Astrocyte (in vitro differentiated cells and primary cell): Measurements from ENCODE around the gene MRPL36. TPM values are rescaled to one million over a fixed set of nuclear protein-coding genes. Genes with fewer than 3 reads are reported as not detected.

Experiments
- DNase-seq: peaks from one replicate; pipeline ENCODE4 v3.0.0-alpha.2; 2010; ENCODE audit warnings: low read depth
- FAIRE-seq: peaks from 2 replicates; lab custom pipeline; 2011; peaks lifted over from hg19 to GRCh38; lab: Jason Lieb, UNC
- H2AFZ ChIP-seq: 2 replicates; pipeline ENCODE4 v1.6.0; 2012; ENCODE audit warnings: low read depth, low read length, inconsistent platforms
- H3K27ac ChIP-seq: 2 replicates; pipeline ENCODE4 v1.5.1; 2011; ENCODE audit warnings: low read depth, low read length, inconsistent platforms
- H3K27me3 ChIP-seq: 2 replicates; pipeline ENCODE4 v1.6.0; 2011; ENCODE audit warnings: low read length, inconsistent platforms; ENCODE audit not compliant: insufficient read depth
- H3K36me3 ChIP-seq: 2 replicates; pipeline ENCODE4 v1.5.1; 2011; ENCODE audit warnings: low read length, inconsistent platforms; ENCODE audit not compliant: insufficient read depth
- H3K4me1 ChIP-seq: 2 replicates; pipeline ENCODE4 v1.5.1; 2011; ENCODE audit warnings: low read length, inconsistent platforms; ENCODE audit not compliant: insufficient read depth
- H3K4me2 ChIP-seq: 2 replicates; pipeline ENCODE4 v1.6.0; 2012; ENCODE audit warnings: low read length, inconsistent platforms
- H3K4me3 ChIP-seq: 2 replicates; pipeline ENCODE4 v1.5.1; 2011; ENCODE audit warnings: low read depth, mild to moderate bottlenecking, low read length, inconsistent platforms; ENCODE audit not compliant: insufficient read depth
- H3K79me2 ChIP-seq: 2 replicates; pipeline ENCODE4 v1.6.0; 2012; ENCODE audit warnings: mild to moderate bottlenecking, low read length, inconsistent platforms; ENCODE audit not compliant: insufficient read depth
- H3K9ac ChIP-seq: 2 replicates; pipeline ENCODE4 v1.6.0; 2012; ENCODE audit warnings: mild to moderate bottlenecking, low read length, inconsistent platforms
- H3K9me3 ChIP-seq: 2 replicates; pipeline ENCODE4 v1.5.1; 2012; ENCODE audit warnings: low read depth, mild to moderate bottlenecking, low read length, inconsistent platforms; ENCODE audit not compliant: insufficient read depth
- H4K20me1 ChIP-seq: 2 replicates; pipeline ENCODE4 v1.6.0; 2012; ENCODE audit warnings: low read length, inconsistent platforms; ENCODE audit not compliant: insufficient read depth
- H3K27ac Mint-ChIP-seq: one replicate; pipeline ENCODE4 v1.8.0; 2021; ENCODE audit warnings: mild to moderate bottlenecking, mixed read lengths; ENCODE audit not compliant: unreplicated experiment
- H3K27me3 Mint-ChIP-seq: one replicate; pipeline ENCODE4 v1.8.0; 2021; ENCODE audit warnings: low read depth, mixed read lengths; ENCODE audit not compliant: unreplicated experiment
- H3K36me3 Mint-ChIP-seq: one replicate; pipeline ENCODE4 v1.8.0; 2021; ENCODE audit warnings: low read depth, mixed read lengths; ENCODE audit not compliant: unreplicated experiment
- H3K4me1 Mint-ChIP-seq: one replicate; pipeline ENCODE4 v1.8.0; 2021; ENCODE audit warnings: low read depth, mixed read lengths; ENCODE audit not compliant: unreplicated experiment
- H3K4me3 Mint-ChIP-seq: one replicate; pipeline ENCODE4 v1.8.0; 2021; ENCODE audit warnings: mild to moderate bottlenecking, moderate library complexity, mixed read lengths; ENCODE audit not compliant: unreplicated experiment
- H3K9me3 Mint-ChIP-seq: one replicate; pipeline ENCODE4 v1.8.0; 2021; ENCODE audit warnings: mild to moderate bottlenecking, mixed read lengths; ENCODE audit not compliant: unreplicated experiment
- EZH2 ChIP-seq: IDR thresholded peaks from 2 replicates; pipeline ENCODE4 v1.6.1; 2012; ENCODE audit warnings: mild to moderate bottlenecking, low read length, inconsistent platforms; ENCODE audit not compliant: insufficient read depth
- total RNA-seq: library from RNA; stranded (reverse); gene quantifications from 2 replicates; pipeline ENCODE4 v1.2.1, GENCODE V29; 2021
- TF ChIP-seq, protein P1 (sequence below): IDR thresholded peaks from 2 replicates; pipeline ENCODE4 v1.5.1; 2011; ENCODE audit warnings: low read depth, mild to moderate bottlenecking, inconsistent platforms, low read length, moderate library complexity; ENCODE audit not compliant: insufficient read depth

Gene MRPL36
- total RNA-seq, 1 donor from 2014 or later: 72.2 TPM

DNA sequence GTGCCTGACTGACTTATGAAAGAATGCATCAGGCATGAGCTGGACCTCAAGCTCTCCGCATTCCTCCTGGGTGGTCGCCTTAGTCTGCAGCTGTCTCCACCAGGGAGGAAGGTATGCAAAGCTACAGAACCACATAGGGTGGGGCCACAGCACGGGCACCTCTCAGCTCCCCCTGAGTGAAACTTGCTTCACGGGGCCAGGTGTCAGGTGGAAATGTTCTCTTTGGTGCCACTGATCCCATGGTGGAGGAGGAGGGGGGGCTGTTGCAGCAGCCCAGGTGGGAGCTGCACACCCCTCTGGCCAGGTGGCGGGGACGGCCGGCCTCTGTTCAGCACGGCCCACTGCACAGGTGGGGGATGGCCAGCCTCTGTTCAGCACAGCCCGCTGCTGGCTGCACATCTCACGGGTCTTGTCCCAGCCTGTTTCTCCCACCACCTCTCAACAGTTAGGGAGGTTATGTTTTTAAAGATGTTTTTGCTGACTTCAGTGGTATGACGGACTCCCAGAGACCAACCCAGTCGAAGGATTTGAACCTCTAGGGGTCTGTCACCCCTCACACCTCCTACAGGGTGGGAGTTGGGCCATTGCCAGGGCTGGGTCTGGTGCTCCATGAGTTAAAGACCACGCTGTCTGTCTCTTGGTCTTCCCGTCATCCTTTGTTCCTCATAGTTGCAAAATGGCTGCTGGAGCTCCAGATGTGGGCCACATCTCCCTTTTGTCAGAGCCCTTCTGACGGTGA is 34.3 kb downstream of the MRPL36 start:
- DNase-seq (no peak), FAIRE-seq (no peak)
- H3K79me2 ChIP-seq: no peaks in the 10 kb centered on the region
- Mint-ChIP-seq H3K4me3 (no peak overlapping the region), H3K4me1 (no peaks in the 10 kb centered on the region), H3K27ac (no peak overlapping the region), H3K27me3 (peaks cover 28% of the 10 kb centered on the region), H3K36me3 (no peaks in the 10 kb centered on the region), H3K9me3 (no peaks in the 10 kb centered on the region)
- H3K4me3 ChIP-seq: no peak overlapping the region
- no peaks in the 10 kb centered on the region for H4K20me1 ChIP-seq
- no peaks in the 10 kb centered on the region for H3K9me3 ChIP-seq
- no peak overlapping the region for H3K4me2 ChIP-seq
- no peaks in the 10 kb centered on the region for H3K27me3 ChIP-seq
- no peak for TF ChIP-seq EZH2
- TF ChIP-seq, protein P1, sequence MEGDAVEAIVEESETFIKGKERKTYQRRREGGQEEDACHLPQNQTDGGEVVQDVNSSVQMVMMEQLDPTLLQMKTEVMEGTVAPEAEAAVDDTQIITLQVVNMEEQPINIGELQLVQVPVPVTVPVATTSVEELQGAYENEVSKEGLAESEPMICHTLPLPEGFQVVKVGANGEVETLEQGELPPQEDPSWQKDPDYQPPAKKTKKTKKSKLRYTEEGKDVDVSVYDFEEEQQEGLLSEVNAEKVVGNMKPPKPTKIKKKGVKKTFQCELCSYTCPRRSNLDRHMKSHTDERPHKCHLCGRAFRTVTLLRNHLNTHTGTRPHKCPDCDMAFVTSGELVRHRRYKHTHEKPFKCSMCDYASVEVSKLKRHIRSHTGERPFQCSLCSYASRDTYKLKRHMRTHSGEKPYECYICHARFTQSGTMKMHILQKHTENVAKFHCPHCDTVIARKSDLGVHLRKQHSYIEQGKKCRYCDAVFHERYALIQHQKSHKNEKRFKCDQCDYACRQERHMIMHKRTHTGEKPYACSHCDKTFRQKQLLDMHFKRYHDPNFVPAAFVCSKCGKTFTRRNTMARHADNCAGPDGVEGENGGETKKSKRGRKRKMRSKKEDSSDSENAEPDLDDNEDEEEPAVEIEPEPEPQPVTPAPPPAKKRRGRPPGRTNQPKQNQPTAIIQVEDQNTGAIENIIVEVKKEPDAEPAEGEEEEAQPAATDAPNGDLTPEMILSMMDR: no peak
- H3K27ac ChIP-seq: no peak overlapping the region
- H3K9ac ChIP-seq: no peak overlapping the region
- no peak overlapping the region for H2AFZ ChIP-seq
- no peaks in the 10 kb centered on the region for H3K36me3 ChIP-seq
- no peaks in the 10 kb centered on the region for H3K4me1 ChIP-seq

DNA sequence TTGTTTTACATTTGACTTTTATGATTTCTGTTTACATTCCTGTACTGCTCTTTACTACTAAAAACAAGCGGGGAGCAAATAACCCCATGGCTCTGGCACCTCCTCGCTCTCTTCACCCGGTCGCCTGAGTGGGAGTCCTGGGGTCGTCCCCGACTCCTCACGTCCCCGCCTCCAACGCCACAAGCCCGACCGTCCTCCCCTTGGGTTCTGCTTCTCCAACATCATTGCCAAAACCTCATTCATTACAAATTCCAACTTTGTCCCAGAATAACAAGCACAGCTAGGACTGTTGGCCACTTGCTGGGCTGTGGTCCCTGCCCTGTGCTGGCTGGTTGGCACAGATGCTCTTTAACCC is 35.1 kb downstream of the MRPL36 start:
- H3K4me3 ChIP-seq: no peak overlapping the region
- Mint-ChIP-seq H3K27me3 (peaks cover 28% of the 10 kb centered on the region), H3K36me3 (no peaks in the 10 kb centered on the region), H3K4me3 (no peak overlapping the region), H3K4me1 (no peaks in the 10 kb centered on the region), H3K9me3 (no peaks in the 10 kb centered on the region), H3K27ac (no peak overlapping the region)
- no peaks in the 10 kb centered on the region for H3K9me3 ChIP-seq
- H3K36me3 ChIP-seq: no peaks in the 10 kb centered on the region
- no peaks in the 10 kb centered on the region for H4K20me1 ChIP-seq
- no peak overlapping the region for H3K4me2 ChIP-seq
- TF ChIP-seq, protein P1: no peak
- no peak for TF ChIP-seq EZH2
- no peak overlapping the region for H3K9ac ChIP-seq
- no peak for DNase-seq
- no peak for FAIRE-seq
- H2AFZ ChIP-seq: no peak overlapping the region
- no peaks in the 10 kb centered on the region for H3K79me2 ChIP-seq
- no peaks in the 10 kb centered on the region for H3K4me1 ChIP-seq
- no peaks in the 10 kb centered on the region for H3K27me3 ChIP-seq
- H3K27ac ChIP-seq: no peak overlapping the region

DNA sequence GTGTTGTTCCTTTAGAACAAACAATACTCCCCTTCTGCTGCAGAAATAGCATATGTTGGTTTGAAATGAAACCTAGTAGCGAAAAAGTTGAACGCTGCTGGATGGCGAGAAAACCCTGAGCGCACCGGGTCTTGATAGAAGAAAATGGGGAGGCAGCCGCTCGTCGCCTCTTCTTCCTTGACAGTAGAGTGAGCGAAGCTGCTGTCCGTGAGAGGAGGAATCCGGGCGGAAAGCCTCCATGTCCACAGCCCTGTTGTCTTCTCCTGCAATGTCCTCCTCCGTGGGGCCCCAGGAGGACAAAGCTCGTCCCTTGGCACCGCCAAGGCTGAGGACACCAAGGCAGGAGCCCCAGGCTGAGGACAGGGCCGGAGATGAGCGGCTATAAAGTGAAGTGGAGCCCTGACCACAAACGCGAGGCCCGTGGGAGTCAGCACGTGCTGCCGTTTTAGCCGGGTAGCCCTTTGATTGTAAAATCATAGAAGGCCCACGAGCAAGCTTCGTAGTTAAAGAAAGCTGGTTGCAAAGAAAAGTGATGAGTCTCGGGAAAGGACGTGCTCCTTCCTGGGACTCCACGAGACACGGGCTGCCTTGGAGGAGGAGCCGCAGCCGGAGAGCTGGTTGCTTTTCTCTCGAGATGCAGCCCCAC is 35.6 kb downstream of the MRPL36 start:
- no peaks in the 10 kb centered on the region for H3K36me3 ChIP-seq
- H3K9me3 Mint-ChIP-seq: no peaks in the 10 kb centered on the region
- no peak overlapping the region for H2AFZ ChIP-seq

More for the DNA sequence above, 35.6 kb downstream of the MRPL36 start:
- Mint-ChIP-seq H3K27ac (no peak overlapping the region), H3K4me3 (no peak overlapping the region), H3K27me3 (peaks cover 28% of the 10 kb centered on the region), H3K36me3 (no peaks in the 10 kb centered on the region), H3K4me1 (no peaks in the 10 kb centered on the region)
- Histone ChIP-seq H3K27ac (no peak overlapping the region), H3K4me1 (no peaks in the 10 kb centered on the region), H3K4me2 (no peak overlapping the region), H4K20me1 (no peaks in the 10 kb centered on the region), H3K9ac (no peak overlapping the region), H3K9me3 (no peaks in the 10 kb centered on the region), H3K79me2 (no peaks in the 10 kb centered on the region), H3K4me3 (no peak overlapping the region), H3K27me3 (no peaks in the 10 kb centered on the region)
- FAIRE-seq (no peak), DNase-seq (no peak)
- TF ChIP-seq EZH2: no peak
- TF ChIP-seq, protein P1: no peak
